NCI-H128 (cell line): ENCODE results near the gene WDFY2.

Experiments used
- DNase-seq: peaks from one replicate; lab custom pipeline; 2025; ENCODE audit not compliant: unreplicated experiment; lab: John Stamatoyannopoulos, UW

Gene WDFY2

DNA sequence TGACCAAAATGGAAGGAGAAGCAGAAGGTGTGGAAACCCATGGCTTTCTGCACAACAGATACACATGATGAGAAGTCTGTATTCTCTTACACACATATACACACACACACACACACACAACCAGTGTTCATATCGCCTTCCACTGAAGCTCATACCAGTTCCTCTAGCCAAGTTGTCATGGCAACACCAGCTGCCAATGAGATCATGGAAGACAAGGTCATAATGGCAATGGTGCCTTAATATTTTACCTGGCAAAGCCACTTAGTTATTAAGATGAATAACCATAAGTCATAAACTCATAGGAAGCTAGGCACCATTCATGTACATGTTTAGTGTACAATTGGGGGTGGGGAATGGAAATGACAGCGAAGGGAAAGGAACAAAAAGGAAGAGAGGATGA, 222.3 kb downstream of the WDFY2 start:
- DNase-seq = no peak

DNA sequence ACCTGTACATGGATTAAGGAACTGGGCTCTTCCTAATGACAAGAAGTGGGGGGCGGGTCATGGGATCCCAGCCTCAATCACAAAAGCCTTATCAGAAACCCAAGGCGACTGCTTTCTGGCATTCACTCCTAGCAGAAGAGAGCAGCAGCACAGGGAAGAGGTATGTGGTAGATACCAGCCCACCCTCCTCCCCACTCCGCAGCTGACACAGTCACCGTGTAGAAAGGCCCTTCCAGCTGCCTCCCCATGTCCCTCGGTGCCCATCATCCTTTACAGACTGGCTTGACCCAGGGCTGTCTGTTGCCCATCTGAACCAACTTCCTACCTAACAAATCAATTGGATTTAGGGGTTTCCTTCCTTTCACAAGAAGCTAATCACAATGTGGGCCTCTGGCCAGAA, 222.8 kb downstream of the WDFY2 start:
- no peak for DNase-seq

DNA sequence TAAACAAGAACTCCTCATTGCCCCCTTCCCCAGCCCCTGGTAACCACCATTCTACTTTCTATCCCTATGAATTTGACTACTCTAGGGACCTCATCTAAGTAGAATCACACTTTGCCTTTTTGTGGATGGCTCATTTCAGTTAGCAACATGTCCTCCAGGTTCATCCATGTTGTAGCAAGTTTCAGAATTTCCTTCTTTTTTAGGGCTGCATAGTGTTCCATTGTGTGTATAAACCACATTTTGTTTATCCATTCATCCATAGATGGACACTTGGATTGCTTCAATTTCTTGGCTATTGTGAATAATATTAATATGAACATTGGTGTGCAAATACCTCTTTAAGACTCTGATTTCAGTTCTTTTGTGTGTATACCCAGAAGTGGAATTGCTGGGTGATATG, 224.5 kb downstream of the WDFY2 start:
- no peak for DNase-seq

DNA sequence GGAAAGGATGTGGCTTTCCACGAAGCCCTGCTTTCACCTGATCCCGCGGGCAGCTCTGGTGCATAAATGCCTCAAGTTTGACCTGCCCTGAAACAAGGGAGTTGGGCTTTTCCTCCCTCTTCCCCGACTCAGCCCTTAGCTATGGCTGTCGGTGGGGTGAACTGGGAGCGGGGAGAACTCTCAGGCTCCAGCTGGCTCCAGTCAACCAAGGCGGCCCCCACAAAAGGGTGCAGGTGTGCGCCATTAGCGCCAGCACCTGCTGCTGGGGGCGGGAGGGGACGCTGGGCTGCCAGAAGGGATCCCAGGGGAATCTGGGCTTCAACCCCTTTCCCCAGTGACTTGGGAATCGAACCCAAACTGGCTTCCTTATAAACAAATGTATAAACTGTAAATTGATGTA, 226.8 kb downstream of the WDFY2 start:
- peak; percentile 44 for DNase-seq

DNA sequence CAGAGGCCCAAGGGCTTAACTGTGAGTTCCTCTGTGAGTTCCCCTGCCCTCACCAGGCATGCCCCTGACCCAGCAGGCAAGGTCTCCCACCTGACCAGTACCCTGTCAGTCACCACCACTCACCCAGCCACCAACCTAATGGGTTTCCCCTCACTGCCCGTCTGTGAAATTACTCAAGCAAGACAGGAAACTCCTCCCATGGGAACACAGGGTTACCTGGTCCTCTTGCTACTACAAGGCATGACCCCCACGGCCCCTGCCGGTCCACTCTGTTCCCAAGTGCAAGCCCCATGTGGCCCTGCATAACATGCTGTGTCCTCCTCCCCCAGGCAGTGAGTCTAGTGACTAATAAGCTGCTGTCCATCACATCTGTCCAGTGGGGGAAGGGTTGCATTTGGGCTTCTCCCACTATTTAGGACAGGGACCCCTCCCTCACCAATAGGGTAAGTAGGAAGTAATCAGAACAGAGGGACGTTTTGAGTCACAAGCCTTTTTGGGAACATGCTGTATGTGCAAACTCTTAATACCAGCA, 227.7 kb downstream of the WDFY2 start:
- DNase-seq = no peak

DNA sequence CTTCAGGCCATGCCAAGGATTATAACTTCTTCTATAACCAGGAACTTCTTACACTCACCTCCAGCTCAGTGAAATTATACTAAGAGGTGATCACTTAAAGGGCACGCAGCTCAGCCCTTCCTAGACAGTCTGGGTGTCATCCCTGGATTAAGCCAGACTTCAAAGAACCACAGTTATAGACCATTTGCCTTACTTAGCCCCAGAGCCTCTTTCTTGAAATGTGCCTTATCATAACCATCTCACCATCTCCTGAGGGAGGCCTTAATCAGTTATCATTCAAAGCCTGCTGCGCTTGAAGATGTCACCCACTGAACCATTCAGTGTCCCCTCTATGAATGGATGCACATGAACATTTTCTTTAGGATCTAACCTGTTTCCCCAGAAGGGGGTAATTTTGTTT, 229.8 kb downstream of the WDFY2 start:
- no peak for DNase-seq

DNA sequence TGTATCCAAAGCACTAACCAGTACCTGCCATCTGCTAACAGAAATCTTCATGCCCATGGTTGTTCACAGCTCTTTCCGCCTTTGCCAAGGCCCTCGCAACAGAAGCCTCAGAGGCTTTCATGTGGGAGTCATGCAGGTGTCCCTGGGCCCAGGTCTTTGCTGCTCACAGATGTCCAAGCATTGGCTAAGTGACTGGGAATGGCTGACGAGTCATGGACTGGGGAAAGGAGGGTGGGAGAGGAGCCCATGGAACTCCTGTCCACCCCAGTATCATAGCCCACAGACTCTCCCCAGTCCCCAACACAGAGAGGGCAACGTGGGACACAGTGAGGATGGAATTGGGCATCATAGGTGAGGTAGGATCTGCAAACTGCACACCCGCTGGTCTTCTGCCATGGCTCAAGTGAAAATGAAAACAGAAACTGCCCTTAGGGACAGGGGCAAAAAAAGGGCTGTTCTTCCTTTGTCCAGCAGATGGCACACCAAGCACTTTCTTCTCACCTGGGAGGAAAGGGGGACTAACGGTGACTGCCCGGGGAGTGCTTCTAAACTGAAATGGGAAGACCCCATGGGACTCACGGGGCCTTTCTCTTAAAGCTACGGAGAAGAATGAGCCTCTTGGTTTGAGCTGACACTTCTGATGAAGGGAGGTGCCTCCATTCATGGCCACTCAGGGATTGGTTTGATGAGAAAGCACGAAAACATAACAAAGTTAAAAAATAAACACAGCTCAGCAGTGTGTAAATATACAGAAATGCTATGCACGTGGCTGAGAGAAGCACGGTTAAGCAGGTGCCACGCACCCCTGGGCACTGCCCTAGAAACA, 230.8 kb downstream of the WDFY2 start:
- peak; percentile 23 for DNase-seq

DNA sequence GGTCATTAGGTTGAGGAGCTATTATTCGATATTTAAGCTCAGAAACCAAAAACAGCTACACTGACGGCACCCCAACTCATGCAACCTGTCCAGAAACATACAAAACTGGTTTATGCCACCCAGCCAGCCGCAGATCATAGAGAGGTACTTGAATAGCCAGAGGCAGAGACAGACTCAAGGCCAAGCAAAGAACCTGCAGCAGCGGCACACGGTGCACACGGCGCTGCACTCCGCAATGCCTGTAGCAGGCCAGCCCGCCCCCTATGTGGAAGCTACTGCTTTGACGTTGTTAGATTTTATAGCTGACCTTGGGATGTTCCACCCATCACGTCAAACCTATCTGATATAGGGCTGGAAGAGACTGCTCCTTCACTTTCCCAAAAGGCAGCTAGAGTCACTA, 231.6 kb downstream of the WDFY2 start:
- no peak for DNase-seq

DNA sequence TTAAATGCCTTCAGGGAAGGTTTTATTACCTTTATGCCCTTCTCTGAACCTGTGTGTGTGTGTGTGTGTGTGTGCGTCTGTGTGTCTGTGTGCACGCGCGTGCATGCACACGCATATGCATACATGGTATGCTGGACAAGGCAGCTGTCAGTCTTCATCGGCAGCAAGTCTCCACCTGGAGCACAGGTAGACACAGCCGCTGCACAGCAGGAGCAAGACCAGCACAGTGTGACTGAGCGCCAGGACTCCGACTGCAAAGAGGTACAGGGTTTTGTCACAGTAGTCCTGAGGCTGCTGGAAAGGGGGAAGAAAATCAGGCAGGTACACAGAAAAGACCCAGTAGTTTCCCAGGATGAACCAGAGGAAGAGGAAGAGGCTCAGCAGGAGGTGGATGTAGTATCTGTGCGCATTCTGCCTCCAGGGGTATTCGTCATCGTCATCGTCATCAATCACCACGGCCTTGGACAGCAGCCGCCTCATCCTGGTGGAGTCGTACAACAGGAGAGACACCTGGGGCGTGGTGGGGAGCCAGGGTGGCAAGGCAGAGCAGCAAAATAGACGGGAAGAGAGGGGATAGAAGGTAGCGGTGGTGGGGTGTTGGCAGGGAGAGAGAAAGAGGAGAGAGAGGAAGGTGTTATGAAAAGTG, 232.5 kb downstream of the WDFY2 start:
- no peak for DNase-seq
